ENCODE measurements around the gene EFNA2.
"Not testable (repeated sequence)": the region's sequence is repeated elsewhere in the genome, so short reads cannot be mapped to it uniquely, and the experiment has no call there.

EFNA2 gene

GRCh38 chr19:1315470-1316166 lies 29.9 kb downstream of the EFNA2 start:
- DNase-seq (ENCODE audit: low read depth, low spot score), result peak; percentile 33
- in situ Hi-C loops (cut with HindIII; ENCODE audit: low sequenced_read_pairs), result no loop called here
- TF ChIP-seq, protein P1, sequence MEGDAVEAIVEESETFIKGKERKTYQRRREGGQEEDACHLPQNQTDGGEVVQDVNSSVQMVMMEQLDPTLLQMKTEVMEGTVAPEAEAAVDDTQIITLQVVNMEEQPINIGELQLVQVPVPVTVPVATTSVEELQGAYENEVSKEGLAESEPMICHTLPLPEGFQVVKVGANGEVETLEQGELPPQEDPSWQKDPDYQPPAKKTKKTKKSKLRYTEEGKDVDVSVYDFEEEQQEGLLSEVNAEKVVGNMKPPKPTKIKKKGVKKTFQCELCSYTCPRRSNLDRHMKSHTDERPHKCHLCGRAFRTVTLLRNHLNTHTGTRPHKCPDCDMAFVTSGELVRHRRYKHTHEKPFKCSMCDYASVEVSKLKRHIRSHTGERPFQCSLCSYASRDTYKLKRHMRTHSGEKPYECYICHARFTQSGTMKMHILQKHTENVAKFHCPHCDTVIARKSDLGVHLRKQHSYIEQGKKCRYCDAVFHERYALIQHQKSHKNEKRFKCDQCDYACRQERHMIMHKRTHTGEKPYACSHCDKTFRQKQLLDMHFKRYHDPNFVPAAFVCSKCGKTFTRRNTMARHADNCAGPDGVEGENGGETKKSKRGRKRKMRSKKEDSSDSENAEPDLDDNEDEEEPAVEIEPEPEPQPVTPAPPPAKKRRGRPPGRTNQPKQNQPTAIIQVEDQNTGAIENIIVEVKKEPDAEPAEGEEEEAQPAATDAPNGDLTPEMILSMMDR (IDR thresholded peaks at IDR 0.05; ENCODE audit: low read depth, low read length), result peak; percentile 65
- no peak overlapping the region for H3K4me3 ChIP-seq (ENCODE audit: low read depth, low read length)

GRCh38 chr19:1316466-1316865 lies 30.8 kb downstream of the EFNA2 start:
- DNase-seq (ENCODE audit: low read depth, low spot score), result no peak
- in situ Hi-C loops (cut with HindIII; ENCODE audit: low sequenced_read_pairs), result no loop called here
- H3K4me3 ChIP-seq (ENCODE audit: low read depth, low read length), result no peak overlapping the region
- TF ChIP-seq, protein P1 (IDR thresholded peaks at IDR 0.05; ENCODE audit: low read depth, low read length), result no peak

DNA sequence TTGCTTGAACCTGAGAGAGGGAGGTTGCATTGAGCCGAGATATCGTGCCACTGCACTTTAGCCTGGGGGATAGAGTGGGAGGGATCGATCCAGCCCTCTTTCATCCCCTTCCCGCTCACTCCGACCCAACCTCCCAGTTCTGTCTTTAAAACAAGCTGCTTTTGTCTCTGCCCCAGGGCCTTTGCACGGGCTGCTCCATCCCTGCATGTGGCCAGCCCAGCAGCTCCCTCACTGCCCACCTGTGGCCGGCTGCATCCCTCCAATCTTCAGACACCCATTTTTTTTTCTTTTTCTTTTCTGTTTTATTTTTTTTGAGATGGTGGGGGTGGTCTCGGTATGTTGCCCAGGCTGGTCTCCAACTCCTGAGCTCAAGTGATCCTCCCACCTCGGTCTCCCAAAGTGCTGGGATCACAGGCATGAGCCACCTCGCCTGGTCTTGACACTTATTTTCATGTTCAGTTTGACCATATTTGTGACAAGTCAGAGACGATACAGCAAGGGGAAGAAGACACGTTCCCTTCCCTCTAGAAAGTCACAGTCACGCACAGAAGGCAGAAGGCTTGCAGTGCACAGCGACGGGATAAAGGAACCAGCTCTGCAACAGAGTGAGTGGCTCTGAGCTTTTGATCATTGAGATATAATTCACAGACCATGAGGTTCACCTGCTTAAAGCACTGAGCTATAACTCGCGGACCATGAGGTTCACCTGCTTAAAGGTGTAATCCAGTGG lies 31.8 kb downstream of the EFNA2 start:
- TF ChIP-seq, protein P1 (IDR thresholded peaks at IDR 0.05; ENCODE audit: low read depth, low read length), result no peak
- no peak overlapping the region for H3K4me3 ChIP-seq (ENCODE audit: low read depth, low read length)
- in situ Hi-C loops (cut with HindIII; ENCODE audit: low sequenced_read_pairs), result no loop called here
- DNase-seq (ENCODE audit: low read depth, low spot score), result no peak

- in situ Hi-C loops (cut with HindIII; ENCODE audit: low sequenced_read_pairs), result no loop called here
- no peak overlapping the region for H3K4me3 ChIP-seq (ENCODE audit: low read depth, low read length)
- no peak for DNase-seq (ENCODE audit: low read depth, low spot score)
- TF ChIP-seq, protein P1 (IDR thresholded peaks at IDR 0.05; ENCODE audit: low read depth, low read length), result no peak
Observed at GRCh38 chr19:1318678-1319471, 33.2 kb downstream of the EFNA2 start.

- in situ Hi-C loops (cut with HindIII; ENCODE audit: low sequenced_read_pairs); DNase-seq (ENCODE audit: low read depth, low spot score); H3K4me3 ChIP-seq (ENCODE audit: low read depth, low read length): not testable (repeated sequence)
Observed at GRCh38 chr19:1320282-1320650, 34.6 kb downstream of the EFNA2 start.

GRCh38 chr19:1321539-1321938 lies 35.9 kb downstream of the EFNA2 start:
- no peak for DNase-seq (ENCODE audit: low read depth, low spot score)
- in situ Hi-C loops (cut with HindIII; ENCODE audit: low sequenced_read_pairs), result no loop called here
- TF ChIP-seq, protein P1 (IDR thresholded peaks at IDR 0.05; ENCODE audit: low read depth, low read length), result no peak
- H3K4me3 ChIP-seq (ENCODE audit: low read depth, low read length), result no peak overlapping the region
